PFSK-1 (cell line): ENCODE measurements around the gene TREX2.

ENCODE experiments used
- FOXP2 ChIP-seq: optimal IDR thresholded peaks from 2 replicates; pipeline ENCODE3; 2011; ENCODE audit warnings: borderline replicate concordance, control low read depth, inconsistent platforms; ENCODE audit not compliant: insufficient read depth; ENCODE audit errors: extremely low read length, extremely low read depth
- POLR2AphosphoS5 ChIP-seq: IDR thresholded peaks from 2 replicates; pipeline ENCODE4 v1.6.1; 2012; ENCODE audit warnings: low read depth, mild to moderate bottlenecking, control low read depth, low read length, moderate library complexity
- SIN3A ChIP-seq: IDR thresholded peaks from 2 replicates; pipeline ENCODE4 v1.6.1; 2012; ENCODE audit warnings: mild to moderate bottlenecking, low read length, moderate library complexity, borderline replicate concordance; ENCODE audit not compliant: insufficient read depth
- TAF1 ChIP-seq: IDR thresholded peaks from 2 replicates; pipeline ENCODE4 v1.6.1; 2012; ENCODE audit warnings: low read length, control low read depth, borderline replicate concordance; ENCODE audit not compliant: insufficient read depth
- TF ChIP-seq, protein P1 (sequence below), 2 experiments: IDR thresholded peaks; 2 replicates each; pipeline versions ENCODE4 v1.6.1 to v1.8.0; 2011 to 2012; ENCODE audit warnings: low read depth in 2 of 2, low read length in 2 of 2, control low read depth in 1 of 2, inconsistent platforms in 1 of 2, mild to moderate bottlenecking in 1 of 2, moderate library complexity in 1 of 2; ENCODE audit not compliant: insufficient read depth in 1 of 2

GRCh38 chrX:153463556-153463955, 17.7 kb upstream of the TREX2 start:
- TF ChIP-seq POLR2AphosphoS5 (no peak), SIN3A (no peak), TAF1 (no peak), FOXP2 (no peak)
- TF ChIP-seq, protein P1, sequence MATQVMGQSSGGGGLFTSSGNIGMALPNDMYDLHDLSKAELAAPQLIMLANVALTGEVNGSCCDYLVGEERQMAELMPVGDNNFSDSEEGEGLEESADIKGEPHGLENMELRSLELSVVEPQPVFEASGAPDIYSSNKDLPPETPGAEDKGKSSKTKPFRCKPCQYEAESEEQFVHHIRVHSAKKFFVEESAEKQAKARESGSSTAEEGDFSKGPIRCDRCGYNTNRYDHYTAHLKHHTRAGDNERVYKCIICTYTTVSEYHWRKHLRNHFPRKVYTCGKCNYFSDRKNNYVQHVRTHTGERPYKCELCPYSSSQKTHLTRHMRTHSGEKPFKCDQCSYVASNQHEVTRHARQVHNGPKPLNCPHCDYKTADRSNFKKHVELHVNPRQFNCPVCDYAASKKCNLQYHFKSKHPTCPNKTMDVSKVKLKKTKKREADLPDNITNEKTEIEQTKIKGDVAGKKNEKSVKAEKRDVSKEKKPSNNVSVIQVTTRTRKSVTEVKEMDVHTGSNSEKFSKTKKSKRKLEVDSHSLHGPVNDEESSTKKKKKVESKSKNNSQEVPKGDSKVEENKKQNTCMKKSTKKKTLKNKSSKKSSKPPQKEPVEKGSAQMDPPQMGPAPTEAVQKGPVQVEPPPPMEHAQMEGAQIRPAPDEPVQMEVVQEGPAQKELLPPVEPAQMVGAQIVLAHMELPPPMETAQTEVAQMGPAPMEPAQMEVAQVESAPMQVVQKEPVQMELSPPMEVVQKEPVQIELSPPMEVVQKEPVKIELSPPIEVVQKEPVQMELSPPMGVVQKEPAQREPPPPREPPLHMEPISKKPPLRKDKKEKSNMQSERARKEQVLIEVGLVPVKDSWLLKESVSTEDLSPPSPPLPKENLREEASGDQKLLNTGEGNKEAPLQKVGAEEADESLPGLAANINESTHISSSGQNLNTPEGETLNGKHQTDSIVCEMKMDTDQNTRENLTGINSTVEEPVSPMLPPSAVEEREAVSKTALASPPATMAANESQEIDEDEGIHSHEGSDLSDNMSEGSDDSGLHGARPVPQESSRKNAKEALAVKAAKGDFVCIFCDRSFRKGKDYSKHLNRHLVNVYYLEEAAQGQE (IDR thresholded peaks at IDR 0.05; ENCODE audit: insufficient read depth in 1 of 2, low read depth in 2 of 2, low read length in 2 of 2): no peak
